ENCODE data around the gene MAL.
"Not testable (repeated sequence)": the region's sequence is repeated elsewhere in the genome, so short reads cannot be mapped to it uniquely, and the experiment has no call there.

GRCh38 chr2:95037841-95038585 lies 12.5 kb downstream of the MAL start:
- not testable (repeated sequence) for TF ChIP-seq CTCF (IDR thresholded peaks at IDR 0.05; ENCODE audit: insufficient read depth, low read length); GABPA (IDR thresholded peaks at IDR 0.05; ENCODE audit: low read depth)

Data from HL-60 (cell line).